Muscle layer of duodenum (tissue), 2 donors: ENCODE data around the gene PRAMEF27.
"Not testable (repeated sequence)": the region's sequence is repeated elsewhere in the genome, so short reads cannot be mapped to it uniquely, and the experiment has no call there.

ENCODE experiments used
- H3K27ac ChIP-seq: one replicate; pipeline ENCODE4 v1.7.0; 2013; ENCODE audit warnings: mild to moderate bottlenecking, low read length
- H3K27me3 ChIP-seq: one replicate; pipeline ENCODE4 v1.7.0; 2013; ENCODE audit warnings: low read depth, mild to moderate bottlenecking, control low read depth, low read length
- H3K36me3 ChIP-seq, 2 donors: one replicate each; pipeline ENCODE4 v1.7.0; 2013; ENCODE audit warnings: low read length in 2 of 2, control low read depth in 1 of 2, mild to moderate bottlenecking in 1 of 2; ENCODE audit not compliant: insufficient read depth in 2 of 2, control insufficient read depth in 1 of 2
- H3K4me1 ChIP-seq, 2 donors: one replicate each; pipeline ENCODE4 v1.7.0; 2013; ENCODE audit warnings: low read length in 2 of 2, mild to moderate bottlenecking in 2 of 2, control low read depth in 1 of 2, moderate library complexity in 1 of 2; ENCODE audit not compliant: insufficient read depth in 2 of 2, control insufficient read depth in 1 of 2
- H3K4me3 ChIP-seq, 2 donors: one replicate each; pipeline ENCODE4 v1.7.0; 2013; ENCODE audit warnings: low read length in 2 of 2, low read depth in 1 of 2, mild to moderate bottlenecking in 1 of 2
- H3K9me3 ChIP-seq, 2 donors: one replicate each; pipeline ENCODE4 v1.7.0; 2013; ENCODE audit warnings: low read length in 2 of 2, control low read depth in 1 of 2, mild to moderate bottlenecking in 1 of 2; ENCODE audit not compliant: control insufficient read depth in 1 of 2
- donor health status: healthy.

PRAMEF27 gene

DNA sequence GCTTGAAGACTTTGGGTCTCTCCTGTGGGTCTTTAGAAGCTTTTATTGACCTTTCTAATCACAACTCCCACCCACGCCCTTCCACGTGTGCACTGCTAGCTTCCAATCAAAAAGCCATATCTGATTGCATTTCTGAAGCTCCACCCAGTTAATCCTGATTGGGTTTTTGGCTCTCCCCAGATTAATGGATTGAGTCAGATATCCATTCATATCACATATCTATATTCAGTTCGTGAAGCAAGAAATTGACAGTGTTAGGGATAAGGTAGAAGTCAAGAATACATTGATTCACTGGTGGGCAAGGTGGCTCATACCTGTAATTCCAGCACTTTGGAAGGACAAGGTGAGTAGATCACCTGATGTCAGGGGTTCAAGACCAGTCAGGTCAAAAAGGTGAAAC is at the start of gene PRAMEF27:
TSS of gene PRAMEF27 (minus strand) at position 101 of the 400 bp plus-strand sequence. CDS start 2,916 bp downstream, outside the sequence.
- not testable (repeated sequence) for H3K36me3 ChIP-seq, H3K27me3 ChIP-seq, H3K9me3 ChIP-seq

DNA sequence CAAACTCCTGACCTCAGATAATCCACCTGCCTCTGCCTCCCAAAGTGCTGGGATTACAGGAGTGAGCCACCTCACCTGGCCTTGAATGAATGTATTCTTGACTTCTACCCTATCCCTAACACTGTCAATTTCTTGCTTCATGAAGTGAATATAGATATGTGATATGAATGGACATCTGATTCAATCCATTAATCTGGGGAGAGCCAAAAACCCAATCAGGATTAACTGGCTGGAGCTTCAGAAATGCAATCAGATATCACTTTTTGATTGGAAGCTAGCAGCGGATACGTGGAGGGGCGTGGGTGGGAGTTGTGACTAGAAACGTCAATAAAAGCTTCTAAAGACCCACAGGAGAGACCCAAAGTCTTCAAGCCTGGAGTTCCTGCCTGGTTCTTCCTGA is 14.1 kb upstream of the PRAMEF27 start, which contains the start of gene PRAMEF25:
TSS of gene PRAMEF25 (plus strand) at position 301 of the 400 bp plus-strand sequence. CDS start 2,920 bp downstream, outside the sequence.
- H3K9me3 ChIP-seq, H3K4me3 ChIP-seq, H3K36me3 ChIP-seq, H3K27ac ChIP-seq, H3K27me3 ChIP-seq, H3K4me1 ChIP-seq: not testable (repeated sequence)

More for the DNA sequence above, at the start of gene PRAMEF27:
- H3K4me3 ChIP-seq, H3K27ac ChIP-seq, H3K4me1 ChIP-seq: not testable (repeated sequence)

DNA sequence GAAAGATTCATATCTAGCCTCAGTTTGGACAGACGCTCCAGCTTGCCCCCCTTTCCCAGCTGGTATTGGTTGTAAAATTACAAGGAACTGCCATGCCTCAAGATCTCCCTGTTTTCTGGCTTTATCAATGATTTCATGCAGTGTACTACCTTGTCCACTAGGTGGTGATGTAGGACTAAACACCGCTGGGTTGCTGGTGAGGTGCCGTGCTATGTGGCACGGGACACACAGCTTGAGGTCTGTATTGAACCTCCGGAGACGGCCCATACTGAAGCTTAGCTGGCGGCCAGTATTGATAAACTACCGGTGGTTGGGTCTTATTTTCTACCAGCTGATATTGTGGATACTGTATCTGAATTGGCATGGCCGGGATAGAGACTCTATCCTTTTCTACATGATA is 36.5 kb downstream of the PRAMEF27 start:
- not testable (repeated sequence) for H3K27ac ChIP-seq

DNA sequence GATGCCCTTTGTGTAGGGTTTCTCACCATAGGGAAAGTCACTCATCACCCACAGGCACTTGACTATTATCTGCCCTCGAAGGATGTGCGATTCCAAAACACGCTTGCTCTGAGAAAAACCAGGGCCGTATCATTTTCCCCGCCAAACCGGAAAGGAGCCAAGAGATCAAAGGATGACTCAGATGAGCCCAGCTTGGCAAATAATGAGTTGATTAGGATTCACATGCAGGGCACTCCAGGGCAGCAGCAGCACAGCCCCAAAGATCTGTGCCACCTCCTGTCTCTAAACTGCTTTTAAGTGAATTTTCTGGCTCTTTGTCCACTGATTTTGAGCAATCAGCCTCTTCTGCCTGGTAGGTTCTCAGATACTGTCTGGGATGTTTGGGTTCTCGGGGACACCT is 44.4 kb downstream of the PRAMEF27 start:
- H3K36me3 ChIP-seq, H3K9me3 ChIP-seq, H3K27ac ChIP-seq, H3K27me3 ChIP-seq, H3K4me1 ChIP-seq, H3K4me3 ChIP-seq: not testable (repeated sequence)

More for the DNA sequence above, 36.5 kb downstream of the PRAMEF27 start:
- H3K27me3 ChIP-seq, H3K36me3 ChIP-seq, H3K4me3 ChIP-seq, H3K9me3 ChIP-seq, H3K4me1 ChIP-seq: not testable (repeated sequence)

DNA sequence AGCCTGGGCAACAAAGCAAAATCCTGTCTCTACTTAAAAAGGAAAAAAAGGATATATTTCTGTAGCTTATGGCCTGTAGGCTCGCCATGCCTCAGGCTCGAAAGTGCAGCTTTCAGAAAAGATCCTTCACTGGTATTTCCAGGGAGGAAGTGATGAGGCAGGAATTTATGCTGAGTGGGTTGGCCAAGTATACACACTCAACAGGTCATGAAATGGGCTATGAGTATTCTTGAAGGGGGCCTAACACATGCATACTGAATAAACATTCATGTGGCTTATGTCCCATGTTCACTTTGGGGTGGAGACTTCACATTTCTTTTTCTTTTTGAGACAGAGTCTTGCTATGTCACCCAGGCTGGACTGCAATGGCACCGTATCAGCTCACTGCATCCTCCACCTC is 47.0 kb downstream of the PRAMEF27 start:
- H3K9me3 ChIP-seq, H3K4me3 ChIP-seq, H3K36me3 ChIP-seq, H3K27me3 ChIP-seq, H3K27ac ChIP-seq, H3K4me1 ChIP-seq: not testable (repeated sequence)

DNA sequence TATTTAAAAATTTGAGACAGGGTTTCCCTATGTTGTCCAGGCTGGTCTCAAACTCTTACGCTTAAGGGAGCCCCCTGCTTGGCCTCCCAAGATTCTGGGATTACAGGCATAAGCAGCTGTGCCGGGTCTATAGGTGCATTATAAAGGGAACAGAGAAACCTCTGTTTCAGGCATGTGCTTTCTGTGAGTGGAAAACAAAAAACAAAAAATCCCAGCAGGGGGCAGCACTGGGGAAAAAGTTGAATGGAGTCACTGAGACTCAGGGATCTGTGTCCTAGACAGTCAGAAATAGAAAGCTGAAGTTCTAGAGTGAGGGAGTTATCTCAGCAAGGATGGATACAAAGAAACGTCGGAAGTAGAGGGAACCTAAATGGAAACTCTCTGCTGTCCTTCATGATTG is 50.6 kb downstream of the PRAMEF27 start:
- H3K27me3 ChIP-seq, H3K36me3 ChIP-seq, H3K27ac ChIP-seq, H3K9me3 ChIP-seq, H3K4me3 ChIP-seq, H3K4me1 ChIP-seq: not testable (repeated sequence)
